ENCODE data around the gene ANKRD30B.
"Not testable (repeated sequence)": the region's sequence is repeated elsewhere in the genome, so short reads cannot be mapped to it uniquely, and the experiment has no call there.

ANKRD30B gene

GRCh38 chr18:14721569-14721968, 26.4 kb upstream of the ANKRD30B start:
- H2BK15ac ChIP-seq (ENCODE audit: low read length); H3K4me1 ChIP-seq (ENCODE audit: control insufficient read depth in 2 of 2, insufficient read depth in 1 of 2, low read depth in 1 of 2, low read length in 2 of 2); H2AK5ac ChIP-seq (ENCODE audit: low read depth, low read length); H3K4me3 ChIP-seq (ENCODE audit: low read length in 2 of 2); H3K27me3 ChIP-seq (ENCODE audit: control insufficient read depth in 3 of 3, insufficient read depth in 3 of 3, low read depth in 1 of 3, low read length in 3 of 3); H3K79me1 ChIP-seq (ENCODE audit: low read depth, low read length); H3K9me3 ChIP-seq (replicated peaks in 1 of 2; ENCODE audit: control insufficient read depth in 2 of 2, insufficient read depth in 1 of 2, low read depth in 1 of 2, low read length in 2 of 2); H3K18ac ChIP-seq (ENCODE audit: low read length); H3K9ac ChIP-seq (ENCODE audit: low read depth, low read length, poor library complexity); H3K27ac ChIP-seq (replicated peaks; ENCODE audit: low read length); H2AFZ ChIP-seq (ENCODE audit: low read length); H2BK120ac ChIP-seq (ENCODE audit: low read depth, low read length); H2BK5ac ChIP-seq (ENCODE audit: low read length); H3K36me3 ChIP-seq (replicated peaks in 1 of 2; ENCODE audit: control insufficient read depth in 2 of 2, insufficient read depth in 2 of 2, low read length in 2 of 2); H3K23ac ChIP-seq (ENCODE audit: low read depth, low read length, poor library complexity); H3K4ac ChIP-seq (ENCODE audit: low read length); H4K91ac ChIP-seq (ENCODE audit: low read depth, low read length, poor library complexity); H4K8ac ChIP-seq (ENCODE audit: low read depth, low read length); DNase-seq (ENCODE audit: low spot score); H3K4me2 ChIP-seq (ENCODE audit: insufficient read depth, low read length, poor library complexity, severe bottlenecking); H2BK12ac ChIP-seq (ENCODE audit: low read length); H3K14ac ChIP-seq (ENCODE audit: low read length): not testable (repeated sequence)

GRCh38 chr18:14739056-14739455, 8.9 kb upstream of the ANKRD30B start:
- H2BK120ac ChIP-seq (ENCODE audit: low read depth, low read length); H3K27me3 ChIP-seq (ENCODE audit: control insufficient read depth in 3 of 3, insufficient read depth in 3 of 3, low read depth in 1 of 3, low read length in 3 of 3); H3K4me1 ChIP-seq (ENCODE audit: control insufficient read depth in 2 of 2, insufficient read depth in 1 of 2, low read depth in 1 of 2, low read length in 2 of 2); H3K79me1 ChIP-seq (ENCODE audit: low read depth, low read length); H2AK5ac ChIP-seq (ENCODE audit: low read depth, low read length); H3K4me2 ChIP-seq (ENCODE audit: insufficient read depth, low read length, poor library complexity, severe bottlenecking); H2BK5ac ChIP-seq (ENCODE audit: low read length); H2BK12ac ChIP-seq (ENCODE audit: low read length); H3K27ac ChIP-seq (replicated peaks; ENCODE audit: low read length); H3K23ac ChIP-seq (ENCODE audit: low read depth, low read length, poor library complexity); H3K4ac ChIP-seq (ENCODE audit: low read length); H2BK15ac ChIP-seq (ENCODE audit: low read length); H3K9me3 ChIP-seq (replicated peaks in 1 of 2; ENCODE audit: control insufficient read depth in 2 of 2, insufficient read depth in 1 of 2, low read depth in 1 of 2, low read length in 2 of 2); H4K91ac ChIP-seq (ENCODE audit: low read depth, low read length, poor library complexity); H3K18ac ChIP-seq (ENCODE audit: low read length); H2AFZ ChIP-seq (ENCODE audit: low read length); H3K14ac ChIP-seq (ENCODE audit: low read length); DNase-seq (ENCODE audit: low spot score); H3K36me3 ChIP-seq (replicated peaks in 1 of 2; ENCODE audit: control insufficient read depth in 2 of 2, insufficient read depth in 2 of 2, low read length in 2 of 2); H4K8ac ChIP-seq (ENCODE audit: low read depth, low read length); H3K4me3 ChIP-seq (ENCODE audit: low read length in 2 of 2); H3K9ac ChIP-seq (ENCODE audit: low read depth, low read length, poor library complexity): not testable (repeated sequence)
- no CpG with 5 or more reads among the region's 1 CpG for WGBS, 2 donors (ENCODE audit: extremely low coverage in 2 of 2, insufficient read length in 2 of 2, insufficient replicate concordance in 1 of 2)

- no peak overlapping the region for H3K9ac ChIP-seq (ENCODE audit: low read depth, low read length, poor library complexity)
- H2BK15ac ChIP-seq (ENCODE audit: low read length) = no peak overlapping the region
- H3K18ac ChIP-seq (ENCODE audit: low read length) = no peak overlapping the region
- no peak overlapping the region for H2AFZ ChIP-seq (ENCODE audit: low read length)
- no peaks in the 10 kb centered on the region for H3K27me3 ChIP-seq (ENCODE audit: control insufficient read depth in 3 of 3, insufficient read depth in 3 of 3, low read depth in 1 of 3, low read length in 3 of 3)
- H2BK12ac ChIP-seq (ENCODE audit: low read length) = no peak overlapping the region
- no peak overlapping the region for H2BK120ac ChIP-seq (ENCODE audit: low read depth, low read length)
- H3K4me2 ChIP-seq (ENCODE audit: insufficient read depth, low read length, poor library complexity, severe bottlenecking) = no peak overlapping the region
- peaks cover 2% of the 10 kb centered on the region for H3K79me1 ChIP-seq (ENCODE audit: low read depth, low read length)
- no peaks in the 10 kb centered on the region for H3K4me1 ChIP-seq (ENCODE audit: control insufficient read depth in 2 of 2, insufficient read depth in 1 of 2, low read depth in 1 of 2, low read length in 2 of 2)
- H3K4me3 ChIP-seq (ENCODE audit: low read length in 2 of 2) = peak overlapping the region in 1 of 2 donors; percentile 47
- H4K91ac ChIP-seq (ENCODE audit: low read depth, low read length, poor library complexity) = no peak overlapping the region
- no peaks in the 10 kb centered on the region for H3K36me3 ChIP-seq (replicated peaks in 1 of 2; ENCODE audit: control insufficient read depth in 2 of 2, insufficient read depth in 2 of 2, low read length in 2 of 2)
- no peak overlapping the region for H3K4ac ChIP-seq (ENCODE audit: low read length)
- H3K14ac ChIP-seq (ENCODE audit: low read length) = no peak overlapping the region
- no CpG with 5 or more reads among the region's 18 CpGs for WGBS, 2 donors (ENCODE audit: extremely low coverage in 2 of 2, insufficient read length in 2 of 2, insufficient replicate concordance in 1 of 2)
- no peak overlapping the region for H4K8ac ChIP-seq (ENCODE audit: low read depth, low read length)
- H3K27ac ChIP-seq (replicated peaks; ENCODE audit: low read length) = no peak overlapping the region
- H2AK5ac ChIP-seq (ENCODE audit: low read depth, low read length) = no peak overlapping the region
- no peak for DNase-seq (ENCODE audit: low spot score)
- H3K23ac ChIP-seq (ENCODE audit: low read depth, low read length, poor library complexity) = no peak overlapping the region
- H2BK5ac ChIP-seq (ENCODE audit: low read length) = no peak overlapping the region
- peaks cover 0 to 5% of the 10 kb centered on the region in 2 donors for H3K9me3 ChIP-seq (replicated peaks in 1 of 2; ENCODE audit: control insufficient read depth in 2 of 2, insufficient read depth in 1 of 2, low read depth in 1 of 2, low read length in 2 of 2)
These were observed 1.1 kb upstream of the ANKRD30B start for GRCh38 chr18:14746897-14747296.

GRCh38 chr18:14748496-14748895, 524 bp downstream of the ANKRD30B start:
- no CpG with 5 or more reads among the region's 15 CpGs for WGBS, 2 donors (ENCODE audit: extremely low coverage in 2 of 2, insufficient read length in 2 of 2, insufficient replicate concordance in 1 of 2)
- Histone ChIP-seq H3K4ac (ENCODE audit: low read length) (no peak overlapping the region), H3K14ac (ENCODE audit: low read length) (no peak overlapping the region), H3K4me3 (ENCODE audit: low read length in 2 of 2) (no peak overlapping the region), H3K23ac (ENCODE audit: low read depth, low read length, poor library complexity) (no peak overlapping the region), H2BK5ac (ENCODE audit: low read length) (no peak overlapping the region), H2AFZ (ENCODE audit: low read length) (no peak overlapping the region), H3K27ac (replicated peaks; ENCODE audit: low read length) (no peak overlapping the region), H2BK15ac (ENCODE audit: low read length) (no peak overlapping the region), H3K9me3 (replicated peaks in 1 of 2; ENCODE audit: control insufficient read depth in 2 of 2, insufficient read depth in 1 of 2, low read depth in 1 of 2, low read length in 2 of 2) (peaks cover 0 to 5% of the 10 kb centered on the region in 2 donors), H2AK5ac (ENCODE audit: low read depth, low read length) (no peak overlapping the region), H2BK12ac (ENCODE audit: low read length) (no peak overlapping the region), H2BK120ac (ENCODE audit: low read depth, low read length) (no peak overlapping the region), H3K36me3 (replicated peaks in 1 of 2; ENCODE audit: control insufficient read depth in 2 of 2, insufficient read depth in 2 of 2, low read length in 2 of 2) (no peaks in the 10 kb centered on the region), H3K18ac (ENCODE audit: low read length) (no peak overlapping the region), H3K79me1 (ENCODE audit: low read depth, low read length) (peaks cover 2% of the 10 kb centered on the region), H3K4me1 (ENCODE audit: control insufficient read depth in 2 of 2, insufficient read depth in 1 of 2, low read depth in 1 of 2, low read length in 2 of 2) (no peaks in the 10 kb centered on the region), H4K8ac (ENCODE audit: low read depth, low read length) (no peak overlapping the region), H3K27me3 (ENCODE audit: control insufficient read depth in 3 of 3, insufficient read depth in 3 of 3, low read depth in 1 of 3, low read length in 3 of 3) (no peaks in the 10 kb centered on the region), H3K4me2 (ENCODE audit: insufficient read depth, low read length, poor library complexity, severe bottlenecking) (no peak overlapping the region), H3K9ac (ENCODE audit: low read depth, low read length, poor library complexity) (no peak overlapping the region), H4K91ac (ENCODE audit: low read depth, low read length, poor library complexity) (no peak overlapping the region)
- DNase-seq (ENCODE audit: low spot score) = no peak
